GM21367 (cell line): ENCODE measurements around the gene ANKRD11.
"Not testable (repeated sequence)": the region's sequence is repeated elsewhere in the genome, so short reads cannot be mapped to it uniquely, and the experiment has no call there.

Experiments
- ATAC-seq: cut with Tn5 transposase; IDR thresholded peaks from one replicate; pipeline ENCODE4 v1.9.1; 2021; ENCODE audit not compliant: unreplicated experiment

The ANKRD11 gene

GRCh38 chr16:89318871-89319630 is 171.3 kb downstream of the ANKRD11 start:
- ATAC-seq: no peak

DNA sequence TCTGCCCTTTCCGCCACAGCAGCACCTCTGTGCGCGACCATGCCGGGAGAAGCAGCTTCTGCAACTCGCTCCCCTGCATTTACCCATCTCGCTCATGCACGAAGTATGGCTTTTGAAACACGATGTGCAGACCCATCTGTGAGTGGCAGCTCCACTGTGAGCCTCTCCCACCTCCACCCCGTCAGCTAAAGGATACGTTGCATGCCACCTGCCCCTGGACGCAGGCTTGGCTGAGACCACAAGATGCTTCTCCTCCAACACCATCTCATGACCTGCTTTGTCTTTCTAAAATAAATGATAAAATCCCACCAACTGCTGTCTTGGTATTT is 172.0 kb downstream of the ANKRD11 start:
- no peak for ATAC-seq

DNA sequence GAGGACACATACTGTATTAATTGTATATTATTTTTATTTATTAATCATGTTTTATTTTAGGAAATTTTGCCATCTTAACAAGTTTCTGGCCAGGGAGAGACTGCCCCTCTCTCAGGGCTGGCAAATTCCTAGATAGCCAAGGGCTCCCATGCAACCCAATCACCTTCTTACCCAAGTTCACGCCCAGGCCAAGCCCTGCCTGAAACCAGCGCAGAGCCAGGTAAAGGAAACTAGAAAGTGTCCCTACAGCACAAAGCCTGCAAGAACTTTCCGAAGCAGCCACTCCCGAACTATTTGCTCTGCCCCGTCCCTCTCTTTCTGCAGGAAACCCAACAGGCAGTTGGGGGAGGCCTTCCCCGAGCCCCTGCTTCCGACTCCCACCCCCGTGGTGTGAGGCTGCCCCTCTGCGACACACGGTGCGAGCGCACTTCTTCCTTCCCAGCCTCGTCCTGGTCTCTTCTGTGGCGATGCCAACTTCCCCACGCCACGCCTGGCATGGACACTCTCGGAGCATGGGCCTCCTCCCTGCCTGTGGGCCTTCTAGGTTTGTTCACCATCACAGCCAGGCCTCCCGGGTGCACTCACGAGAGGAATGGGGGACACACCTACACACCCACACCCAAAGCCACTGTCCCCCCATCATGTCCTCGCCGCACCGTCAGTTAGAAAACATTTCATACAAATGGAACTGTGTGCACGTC is 172.5 kb downstream of the ANKRD11 start:
- no peak for ATAC-seq

DNA sequence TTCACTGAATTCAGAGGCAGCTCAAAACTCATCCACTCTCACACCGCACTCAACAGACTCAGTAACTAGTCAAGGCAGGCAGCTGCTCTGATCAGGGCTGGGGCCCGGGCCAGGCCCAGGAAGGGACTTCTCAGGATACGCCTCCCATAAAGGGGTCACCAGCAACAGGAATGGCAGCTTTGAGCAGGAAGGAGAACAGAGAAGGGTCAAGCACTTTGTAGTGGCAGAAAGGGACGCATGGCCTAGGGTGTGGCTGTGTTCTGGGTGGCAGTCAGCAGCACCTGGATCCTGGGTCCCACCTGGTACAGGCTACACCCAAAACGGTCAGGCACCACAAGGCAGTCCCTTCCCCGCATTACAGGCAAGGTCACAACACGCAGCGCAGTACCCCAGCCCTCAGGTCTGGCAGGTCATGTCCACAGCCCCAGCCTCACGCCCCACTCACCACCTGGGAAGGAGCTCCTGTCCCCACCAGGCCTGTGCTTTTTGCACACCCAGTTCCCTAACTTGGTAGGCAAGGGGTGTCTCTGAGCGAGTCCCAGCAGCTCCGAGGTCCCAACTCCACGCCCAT is 173.2 kb downstream of the ANKRD11 start:
- ATAC-seq: no peak

DNA sequence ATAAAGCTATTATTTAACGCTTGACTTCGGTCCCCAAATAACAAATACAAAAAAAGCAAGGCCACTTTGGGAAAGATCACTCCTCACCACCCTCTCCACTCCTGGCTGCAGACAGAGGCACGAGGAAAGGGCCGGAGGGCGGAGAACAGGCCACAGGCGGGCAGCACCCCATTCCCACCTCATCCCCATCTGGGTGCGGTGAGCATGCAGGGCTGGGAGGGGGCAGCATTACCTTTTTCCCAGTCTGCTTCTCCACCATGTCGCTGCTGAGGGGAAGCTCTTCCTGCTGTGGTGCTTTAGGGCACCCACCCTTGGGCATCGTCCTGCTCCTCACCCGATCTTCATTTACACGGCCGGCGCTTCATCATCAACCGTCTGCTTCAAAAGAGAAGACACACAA is 173.7 kb downstream of the ANKRD11 start:
- ATAC-seq: no peak

GRCh38 chr16:89315791-89316581 is 174.4 kb downstream of the ANKRD11 start:
- ATAC-seq: no peak

DNA sequence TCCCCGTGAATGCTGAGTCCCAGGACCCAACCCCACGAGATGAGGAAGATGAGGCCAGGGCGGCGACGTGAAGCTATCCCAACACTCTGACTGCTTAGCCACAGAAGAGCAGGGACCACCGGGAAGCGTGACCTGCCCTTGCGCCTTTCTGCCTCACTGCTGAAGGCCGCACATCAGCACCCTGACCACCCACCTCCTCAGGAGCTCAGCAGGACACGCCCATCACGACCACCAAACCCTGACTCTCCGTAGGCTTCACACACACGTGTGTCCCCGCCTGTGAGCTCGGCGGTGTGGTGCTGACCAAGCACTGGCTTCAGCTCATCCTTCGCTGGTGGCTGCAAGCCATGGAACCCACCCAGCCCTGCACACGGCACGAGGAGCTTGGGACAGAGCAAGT is 175.1 kb downstream of the ANKRD11 start:
- ATAC-seq: no peak

GRCh38 chr16:89314854-89315253 is 175.5 kb downstream of the ANKRD11 start:
- ATAC-seq: no peak

DNA sequence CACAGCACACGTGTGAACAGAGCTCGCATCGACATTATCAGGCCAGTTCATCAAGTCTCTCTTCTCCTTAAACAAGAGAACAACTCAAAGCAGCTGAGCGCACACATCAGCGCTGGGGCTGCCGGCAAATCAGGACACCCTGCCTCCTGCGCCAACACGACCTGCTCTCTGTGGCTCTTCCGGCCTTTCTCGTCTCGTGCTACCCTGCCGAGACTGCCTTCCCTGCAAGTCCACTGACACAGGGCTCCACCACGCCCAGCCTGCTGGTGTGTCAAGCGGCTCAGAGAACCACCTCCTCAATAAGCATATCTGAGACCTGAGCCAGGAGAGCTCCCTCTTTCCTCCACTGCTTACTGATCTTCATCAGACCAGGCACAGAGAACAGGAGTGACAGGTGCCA is 176.0 kb downstream of the ANKRD11 start:
- no peak for ATAC-seq

DNA sequence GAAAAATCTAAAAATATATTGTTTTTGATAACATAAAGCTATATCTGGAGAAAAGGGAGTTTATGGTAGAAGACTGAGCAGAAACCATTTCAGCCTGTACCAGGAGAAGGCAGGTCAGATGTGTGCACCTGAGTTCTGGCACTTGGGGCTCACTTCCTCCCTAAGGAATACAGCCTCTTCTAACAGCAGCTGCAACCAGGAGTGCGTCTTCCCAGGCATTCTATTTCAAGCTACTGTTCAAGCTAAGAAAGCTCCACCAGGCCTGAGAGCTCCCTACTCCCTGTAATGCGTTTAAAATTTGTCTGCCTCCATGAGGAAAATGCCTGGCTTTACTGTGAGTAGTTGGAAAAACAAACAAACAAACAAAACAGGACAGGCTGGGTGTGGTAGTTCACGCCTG is 176.8 kb downstream of the ANKRD11 start:
- no peak for ATAC-seq

- no peak for ATAC-seq
Observed at GRCh38 chr16:89312598-89313299, 177.6 kb downstream of the ANKRD11 start.

- no peak for ATAC-seq
Observed at GRCh38 chr16:89312194-89312593, 178.2 kb downstream of the ANKRD11 start.

- no peak for ATAC-seq
Observed at GRCh38 chr16:89311636-89312035, 178.7 kb downstream of the ANKRD11 start.

DNA sequence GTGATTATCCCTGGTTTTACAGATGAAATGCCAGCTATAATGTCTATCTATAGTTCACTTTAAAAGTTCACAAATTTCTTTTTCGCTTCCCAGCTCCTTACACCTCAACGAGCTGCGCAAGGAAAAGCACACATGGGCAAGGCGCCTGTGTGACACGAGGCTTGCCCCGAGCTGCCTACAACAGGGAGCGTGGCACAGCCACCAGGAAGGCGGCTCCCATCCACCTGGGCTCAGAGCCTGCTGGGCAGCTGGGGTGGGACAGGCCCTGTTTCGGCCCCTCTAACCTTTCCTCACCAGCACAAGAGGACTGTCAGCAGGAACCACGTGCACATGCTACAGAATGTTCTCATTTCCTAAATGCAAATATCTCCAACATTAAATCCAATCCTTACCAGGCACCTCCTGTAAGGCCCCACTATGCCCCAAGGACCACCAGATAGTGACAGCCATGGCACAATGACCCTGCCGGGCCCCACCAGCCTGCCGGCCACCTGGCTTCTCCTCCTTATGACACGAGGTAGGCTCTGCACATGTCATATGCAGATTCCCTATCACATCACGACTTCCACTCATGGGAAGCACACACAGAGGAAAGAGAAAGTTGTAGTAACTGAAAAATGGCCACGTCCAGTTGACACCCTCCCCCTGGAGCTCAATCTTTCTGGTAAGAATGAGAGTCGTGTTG is 180.8 kb downstream of the ANKRD11 start:
- ATAC-seq: no peak

GRCh38 chr16:89308391-89309333 is 181.7 kb downstream of the ANKRD11 start:
- ATAC-seq: no peak

DNA sequence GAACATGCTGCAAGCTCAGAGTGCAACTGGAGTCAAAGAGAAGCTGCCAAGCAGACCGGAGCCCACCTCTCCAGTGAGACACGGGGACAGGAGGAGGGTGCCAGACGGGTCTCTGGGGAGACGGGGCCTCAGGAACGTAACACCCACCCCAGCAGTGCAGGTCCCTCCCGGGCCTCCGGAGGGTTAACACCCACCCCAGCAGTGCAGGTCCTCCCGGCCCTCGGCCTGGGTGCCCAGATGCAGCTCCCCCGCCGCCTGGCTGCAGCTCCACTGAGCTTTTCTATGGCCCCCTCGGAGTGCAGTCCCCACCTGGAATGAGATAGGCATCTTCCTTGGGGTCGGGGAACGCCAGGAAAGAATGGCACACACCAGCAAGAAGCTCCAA is 182.9 kb downstream of the ANKRD11 start:
- no peak for ATAC-seq

- not testable (repeated sequence) for ATAC-seq
Observed at GRCh38 chr16:89306457-89307420, 183.6 kb downstream of the ANKRD11 start.
